Measurements from ENCODE around the gene PHACTR3.
"Not testable (repeated sequence)": the region's sequence is repeated elsewhere in the genome, so short reads cannot be mapped to it uniquely, and the experiment has no call there.

DNA sequence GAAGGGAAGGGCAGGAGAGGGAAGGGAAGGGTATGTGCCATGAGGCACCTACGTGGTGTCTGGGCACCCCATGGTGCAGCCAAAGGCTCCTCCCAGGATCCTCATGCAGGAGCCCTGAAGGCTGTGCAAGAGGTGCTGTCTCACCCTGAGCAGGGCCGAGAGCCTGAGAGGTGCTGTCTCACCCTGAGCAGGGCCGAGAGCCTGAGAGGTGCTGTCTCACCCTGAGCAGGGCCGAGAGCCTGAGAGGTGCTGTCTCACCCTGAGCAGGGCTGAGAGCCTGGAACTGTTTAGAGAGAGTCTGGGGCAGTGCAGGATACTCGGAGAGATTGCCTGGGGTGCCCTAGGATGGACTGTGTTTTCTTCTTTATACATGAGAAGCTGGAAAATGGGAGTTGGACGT lies 14.2 kb downstream of the PHACTR3 start:
- not testable (repeated sequence) for TF ChIP-seq ZFX (IDR thresholded peaks at IDR 0.05)
- TF ChIP-seq, protein P1, sequence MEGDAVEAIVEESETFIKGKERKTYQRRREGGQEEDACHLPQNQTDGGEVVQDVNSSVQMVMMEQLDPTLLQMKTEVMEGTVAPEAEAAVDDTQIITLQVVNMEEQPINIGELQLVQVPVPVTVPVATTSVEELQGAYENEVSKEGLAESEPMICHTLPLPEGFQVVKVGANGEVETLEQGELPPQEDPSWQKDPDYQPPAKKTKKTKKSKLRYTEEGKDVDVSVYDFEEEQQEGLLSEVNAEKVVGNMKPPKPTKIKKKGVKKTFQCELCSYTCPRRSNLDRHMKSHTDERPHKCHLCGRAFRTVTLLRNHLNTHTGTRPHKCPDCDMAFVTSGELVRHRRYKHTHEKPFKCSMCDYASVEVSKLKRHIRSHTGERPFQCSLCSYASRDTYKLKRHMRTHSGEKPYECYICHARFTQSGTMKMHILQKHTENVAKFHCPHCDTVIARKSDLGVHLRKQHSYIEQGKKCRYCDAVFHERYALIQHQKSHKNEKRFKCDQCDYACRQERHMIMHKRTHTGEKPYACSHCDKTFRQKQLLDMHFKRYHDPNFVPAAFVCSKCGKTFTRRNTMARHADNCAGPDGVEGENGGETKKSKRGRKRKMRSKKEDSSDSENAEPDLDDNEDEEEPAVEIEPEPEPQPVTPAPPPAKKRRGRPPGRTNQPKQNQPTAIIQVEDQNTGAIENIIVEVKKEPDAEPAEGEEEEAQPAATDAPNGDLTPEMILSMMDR (conservative IDR thresholded peaks at IDR 0.05): not testable (repeated sequence)

Measured in C4-2B (cell line).